CD4-positive, alpha-beta T cell (primary cell): ENCODE measurements around the gene KCNK17. TPM values are rescaled to one million over a fixed set of nuclear protein-coding genes. Genes with fewer than 3 reads are reported as not detected.

ENCODE experiments used
- ATAC-seq: fragments of 200-7000 bp; cut with Tn5 transposase; one replicate; pipeline ENCODE4 v1.10.0; 2022; ENCODE audit warnings: mild to moderate bottlenecking; ENCODE audit not compliant: poor library complexity
- CTCF ChIA-PET: fragments of 350-600 bp; sonication (Branson Sonifier 250); formaldehyde crosslinking; loops from one replicate; lab custom pipeline; 2021; ENCODE audit warnings: antibody characterized with exemption, inconsistent platforms; lab: Charles Lee
- POLR2A ChIA-PET: fragments of 350-600 bp; sonication (Branson Sonifier 250); formaldehyde crosslinking; loops from one replicate; lab custom pipeline; 2021; ENCODE audit warnings: antibody characterized with exemption, inconsistent platforms; lab: Charles Lee
- DNase-seq, 14 experiments: peaks; one replicate each; pipeline ENCODE4 v3.0.0-alpha.2; 2013 to 2020; ENCODE audit warnings: mixed read lengths in 2 of 14
- H3K27ac ChIP-seq, 2 donors: one replicate each; pipeline versions ENCODE4 v1.5.1 to v1.7.0; 2013; ENCODE audit warnings: low read length in 2 of 2, low read depth in 1 of 2, mild to moderate bottlenecking in 1 of 2
- H3K27me3 ChIP-seq, 2 experiments: 1 replicate in 1 of 2; 2 replicates in 1 of 2; pipeline versions ENCODE4 v1.6.1 to v1.7.0; 2013; ENCODE audit warnings: low read length in 2 of 2, control low read depth in 1 of 2, mild to moderate bottlenecking in 1 of 2, moderate library complexity in 1 of 2; ENCODE audit not compliant: insufficient read depth in 2 of 2, control insufficient read depth in 1 of 2
- H3K36me3 ChIP-seq: one replicate; pipeline ENCODE4 v1.6.1; 2013; ENCODE audit warnings: low read length, control low read depth; ENCODE audit not compliant: insufficient read depth
- H3K4me1 ChIP-seq: one replicate; pipeline ENCODE4 v1.6.1; 2013; ENCODE audit warnings: low read length, control low read depth; ENCODE audit not compliant: insufficient read depth
- H3K4me3 ChIP-seq: one replicate; pipeline ENCODE4 v1.5.1; 2013; ENCODE audit warnings: mild to moderate bottlenecking, low read length, moderate library complexity
- H3K9me3 ChIP-seq, 2 experiments: 1 replicate in 1 of 2; 2 replicates in 1 of 2; pipeline versions ENCODE4 v1.6.1 to v1.7.0; 2013; ENCODE audit warnings: low read length in 2 of 2, mild to moderate bottlenecking in 2 of 2, control low read depth in 1 of 2, moderate library complexity in 1 of 2; ENCODE audit not compliant: control insufficient read depth in 1 of 2, insufficient read depth in 1 of 2
- H3K27ac Mint-ChIP-seq: one replicate; pipeline ENCODE4 v1.8.0; 2020; ENCODE audit warnings: mixed read lengths
- H3K27me3 Mint-ChIP-seq: one replicate; pipeline ENCODE4 v1.8.0; 2021; ENCODE audit warnings: mixed read lengths
- H3K36me3 Mint-ChIP-seq: one replicate; pipeline ENCODE4 v1.8.0; 2021; ENCODE audit warnings: low read depth, mixed read lengths
- H3K4me1 Mint-ChIP-seq: one replicate; pipeline ENCODE4 v1.8.0; 2021; ENCODE audit warnings: low read depth, mixed read lengths
- H3K4me3 Mint-ChIP-seq: one replicate; pipeline ENCODE4 v1.8.0; 2020; ENCODE audit warnings: mild to moderate bottlenecking, mixed read lengths
- H3K9me3 Mint-ChIP-seq: one replicate; pipeline ENCODE4 v1.8.0; 2020; ENCODE audit warnings: mixed read lengths
- intact Hi-C, 2 experiments: fragments of 100-400 bp; cut with DNase I in 1 of 2; cut with micrococcal nuclease in 1 of 2; formaldehyde crosslinking; loops; one replicate each; pipeline versions ENCODE4 v1.15.1 to v1.9.0; 2023 to 2025; cut with DNase I, micrococcal nuclease
- total RNA-seq, 174 experiments: library from RNA in 2 of 174; stranded (reverse) in 2 of 174; gene quantifications; one replicate each; pipeline ENCODE4 v1.2.3 and lab custom pipeline; 2021 to 2026
- TF ChIP-seq, protein P1 (sequence below): fragments of 200-600 bp; IDR thresholded peaks from one replicate; pipeline ENCODE4 v1.8.0; 2022; ENCODE audit warnings: antibody characterized with exemption, mild to moderate bottlenecking

Gene KCNK17
- total RNA-seq, 2 experiments from 2014 or later, result not detected

DNA sequence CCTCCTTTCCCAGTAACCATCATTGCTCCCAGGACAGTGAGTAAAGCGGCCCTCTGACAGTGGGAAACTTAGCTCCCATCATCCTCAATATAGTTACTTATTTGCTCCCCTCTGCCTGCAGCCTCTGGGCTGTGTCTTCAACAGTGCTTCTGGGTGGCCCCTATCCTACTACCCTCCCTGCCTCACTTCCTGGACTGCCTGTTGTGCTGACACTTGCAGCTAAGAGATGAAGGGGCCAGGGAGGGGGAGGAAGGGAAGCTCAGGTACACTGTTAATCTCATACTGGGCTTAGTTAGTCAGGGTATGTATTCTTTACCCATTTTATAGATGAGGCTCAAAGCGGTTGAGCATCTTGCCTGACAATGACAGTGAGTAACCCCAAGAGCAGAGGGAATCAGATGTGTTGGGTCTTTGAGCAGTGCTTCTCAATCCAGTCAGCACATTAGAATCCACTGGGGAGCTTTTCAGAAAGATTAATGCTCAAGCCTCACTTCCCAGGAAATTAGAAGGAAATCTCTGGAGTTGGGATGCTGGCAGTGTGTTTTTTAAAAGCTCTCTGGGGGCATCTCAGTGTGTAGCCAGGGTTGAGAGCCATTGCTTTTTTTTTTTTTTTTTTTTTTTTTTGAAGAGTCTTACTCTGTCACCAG is 57.8 kb downstream of the KCNK17 start:
- CTCF ChIA-PET, result no interaction called here
- Histone ChIP-seq H3K27me3 (no peaks in the 10 kb centered on the region), H3K9me3 (no peaks in the 10 kb centered on the region), H3K36me3 (no peaks in the 10 kb centered on the region), H3K4me3 (no peak overlapping the region), H3K4me1 (no peaks in the 10 kb centered on the region), H3K27ac (no peak overlapping the region)
- POLR2A ChIA-PET, result interaction anchor here (0.6 kb wide), 1 partner anchor 179 kb away, joined by 3 read pairs; no protein-coding TSS in a partner anchor
- H3K4me3 Mint-ChIP-seq, result no peak overlapping the region
- no peaks in the 10 kb centered on the region for H3K4me1 Mint-ChIP-seq
- peaks cover 8% of the 10 kb centered on the region for H3K27me3 Mint-ChIP-seq
- no peaks in the 10 kb centered on the region for H3K36me3 Mint-ChIP-seq
- TF ChIP-seq, protein P1, sequence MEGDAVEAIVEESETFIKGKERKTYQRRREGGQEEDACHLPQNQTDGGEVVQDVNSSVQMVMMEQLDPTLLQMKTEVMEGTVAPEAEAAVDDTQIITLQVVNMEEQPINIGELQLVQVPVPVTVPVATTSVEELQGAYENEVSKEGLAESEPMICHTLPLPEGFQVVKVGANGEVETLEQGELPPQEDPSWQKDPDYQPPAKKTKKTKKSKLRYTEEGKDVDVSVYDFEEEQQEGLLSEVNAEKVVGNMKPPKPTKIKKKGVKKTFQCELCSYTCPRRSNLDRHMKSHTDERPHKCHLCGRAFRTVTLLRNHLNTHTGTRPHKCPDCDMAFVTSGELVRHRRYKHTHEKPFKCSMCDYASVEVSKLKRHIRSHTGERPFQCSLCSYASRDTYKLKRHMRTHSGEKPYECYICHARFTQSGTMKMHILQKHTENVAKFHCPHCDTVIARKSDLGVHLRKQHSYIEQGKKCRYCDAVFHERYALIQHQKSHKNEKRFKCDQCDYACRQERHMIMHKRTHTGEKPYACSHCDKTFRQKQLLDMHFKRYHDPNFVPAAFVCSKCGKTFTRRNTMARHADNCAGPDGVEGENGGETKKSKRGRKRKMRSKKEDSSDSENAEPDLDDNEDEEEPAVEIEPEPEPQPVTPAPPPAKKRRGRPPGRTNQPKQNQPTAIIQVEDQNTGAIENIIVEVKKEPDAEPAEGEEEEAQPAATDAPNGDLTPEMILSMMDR, result no peak
- intact Hi-C loops, result no loop called here
- ATAC-seq (no peak), DNase-seq (no peak)
- no peak overlapping the region for H3K27ac Mint-ChIP-seq
- no peaks in the 10 kb centered on the region for H3K9me3 Mint-ChIP-seq

DNA sequence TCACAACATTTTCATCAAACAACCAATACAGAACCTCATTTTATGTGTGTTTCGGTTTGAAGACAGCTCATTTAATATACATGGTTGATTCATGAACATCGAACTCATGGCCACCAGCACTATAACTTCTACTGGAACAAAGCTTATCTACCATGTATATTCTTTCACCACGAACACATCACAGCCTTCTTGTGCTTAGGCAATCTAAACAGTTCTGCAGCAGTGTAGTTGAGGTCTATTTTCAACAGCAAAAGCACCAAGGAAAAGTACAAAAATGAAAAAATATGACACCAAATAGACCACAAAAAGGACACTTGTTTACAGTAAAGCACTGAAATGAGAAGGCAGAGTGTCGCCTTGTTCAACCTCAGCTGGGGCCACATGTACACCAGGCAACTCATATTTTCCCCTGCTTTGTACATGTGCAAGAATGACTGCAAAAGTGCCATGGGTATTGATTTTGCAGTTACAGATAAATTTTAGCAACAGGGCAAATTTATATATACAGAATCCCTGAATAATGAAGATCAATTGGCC is 59.2 kb downstream of the KCNK17 start:
- Histone ChIP-seq H3K4me3 (no peak overlapping the region), H3K9me3 (no peaks in the 10 kb centered on the region), H3K27ac (no peak overlapping the region), H3K36me3 (no peaks in the 10 kb centered on the region), H3K27me3 (no peaks in the 10 kb centered on the region), H3K4me1 (no peaks in the 10 kb centered on the region)
- Mint-ChIP-seq H3K36me3 (no peaks in the 10 kb centered on the region), H3K27ac (no peak overlapping the region), H3K4me3 (no peak overlapping the region), H3K9me3 (no peaks in the 10 kb centered on the region), H3K27me3 (peaks cover 3% of the 10 kb centered on the region), H3K4me1 (no peaks in the 10 kb centered on the region)
- no peak for DNase-seq
- intact Hi-C loops, result no loop called here
- POLR2A ChIA-PET, result no interaction called here
- no peak for ATAC-seq
- CTCF ChIA-PET, result no interaction called here
- TF ChIP-seq, protein P1, result no peak

DNA sequence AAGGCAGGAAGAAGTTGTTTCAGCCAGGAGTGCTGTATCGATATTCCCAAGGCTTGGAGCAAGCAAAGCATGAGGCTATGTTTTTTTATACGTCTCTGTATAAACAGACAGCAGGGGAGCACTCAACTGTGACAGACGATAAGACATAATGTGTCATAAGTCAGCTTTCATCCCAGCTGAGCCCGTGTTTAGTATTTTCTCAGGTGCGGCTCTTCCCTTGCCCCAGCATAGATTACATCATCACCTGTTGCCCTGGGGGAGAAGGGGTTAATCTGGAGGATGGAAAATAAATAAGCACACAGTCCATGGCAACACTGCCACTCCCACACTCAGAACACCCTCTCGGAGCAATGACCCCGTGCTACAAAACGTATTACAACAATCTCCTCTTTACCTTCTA is 62.8 kb downstream of the KCNK17 start:
- intact Hi-C loops, result no loop called here
- H3K36me3 Mint-ChIP-seq, result no peaks in the 10 kb centered on the region
- TF ChIP-seq, protein P1, result no peak
- H3K9me3 Mint-ChIP-seq, result no peaks in the 10 kb centered on the region
- H3K27ac ChIP-seq, result no peak overlapping the region
- no peak for DNase-seq
- H3K4me3 ChIP-seq, result no peak overlapping the region
- ChIA-PET CTCF (no interaction called here), POLR2A (no interaction called here)
- no peak for ATAC-seq
- no peaks in the 10 kb centered on the region for H3K36me3 ChIP-seq
- H3K4me1 ChIP-seq, result no peaks in the 10 kb centered on the region
- H3K27me3 ChIP-seq, result no peaks in the 10 kb centered on the region
- no peak overlapping the region for H3K4me3 Mint-ChIP-seq
- H3K4me1 Mint-ChIP-seq, result no peaks in the 10 kb centered on the region
- H3K27ac Mint-ChIP-seq, result no peak overlapping the region
- no peaks in the 10 kb centered on the region for H3K9me3 ChIP-seq
- no peaks in the 10 kb centered on the region for H3K27me3 Mint-ChIP-seq
